GM21717 (cell line): ENCODE data around the gene IL31.

Experiments
- ATAC-seq: cut with Tn5 transposase; IDR thresholded peaks from one replicate; pipeline ENCODE4 v1.9.1; 2021; ENCODE audit warnings: mild to moderate bottlenecking, moderate library complexity; ENCODE audit not compliant: unreplicated experiment

IL31 gene

DNA sequence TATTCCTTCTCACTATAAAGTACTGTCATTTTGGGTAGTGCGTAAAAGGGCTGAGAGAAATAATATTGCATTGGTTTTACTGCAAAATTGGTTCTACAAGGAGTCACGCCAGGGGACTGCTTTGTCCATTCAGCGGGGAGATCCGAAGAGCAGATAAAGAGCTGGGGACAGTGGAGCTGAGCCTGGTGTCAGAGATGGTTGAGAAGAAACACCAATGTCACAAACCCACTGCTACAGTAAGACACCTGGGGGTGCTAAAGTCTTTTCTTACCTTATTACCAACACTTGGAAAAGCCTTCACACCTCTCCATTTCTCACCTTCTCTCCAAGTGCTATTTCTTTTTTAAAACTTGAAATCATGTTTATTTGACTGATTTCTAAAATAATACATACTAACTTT, 14.1 kb downstream of the IL31 start:
- ATAC-seq, result no peak

DNA sequence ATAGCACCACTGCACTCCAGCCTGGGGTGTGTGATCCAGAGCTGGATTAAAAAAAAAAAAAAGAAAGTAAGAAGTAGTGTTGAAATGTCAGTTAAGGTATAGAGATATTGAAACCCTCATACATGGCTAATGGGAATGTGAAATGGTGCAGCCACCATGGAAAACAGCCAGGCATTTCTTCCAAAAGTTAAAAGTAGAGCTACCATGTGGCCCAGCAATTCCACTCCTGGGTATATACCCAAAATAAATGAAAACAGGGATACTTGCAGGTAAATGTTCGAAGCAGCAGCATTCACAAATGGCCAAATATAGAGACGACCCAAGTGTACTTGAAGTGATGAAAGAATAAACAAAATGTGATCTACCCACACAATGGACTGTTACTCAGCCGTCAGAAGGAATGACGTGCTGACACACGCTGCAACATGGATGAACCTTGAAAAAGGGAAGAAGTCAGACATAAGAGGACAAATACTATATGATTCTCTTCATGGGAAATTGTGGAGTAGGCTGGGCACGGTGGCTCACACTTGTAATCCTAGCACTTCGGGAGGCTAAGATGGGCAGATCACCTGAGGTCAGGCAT, 15.2 kb downstream of the IL31 start:
- ATAC-seq, result no peak

DNA sequence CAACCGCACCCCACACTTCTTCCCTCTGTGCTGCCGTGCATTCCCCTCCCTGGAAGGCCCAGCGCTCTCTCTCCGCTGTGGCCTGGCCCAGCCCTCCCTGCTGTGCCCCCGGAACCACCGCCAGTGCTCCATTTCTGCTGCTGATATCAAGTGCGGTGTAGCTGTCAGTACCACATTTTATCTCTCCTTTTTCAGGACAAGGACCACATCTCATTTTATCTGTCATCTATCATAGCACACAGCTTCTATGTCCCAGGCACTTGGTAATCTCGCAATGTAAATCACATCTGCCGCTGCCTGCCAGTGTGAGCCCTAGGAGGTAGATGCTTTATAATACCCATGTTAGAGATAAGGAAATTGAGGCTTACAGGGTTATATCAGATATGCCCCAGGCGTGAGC, 18.3 kb downstream of the IL31 start:
- ATAC-seq, result no peak

DNA sequence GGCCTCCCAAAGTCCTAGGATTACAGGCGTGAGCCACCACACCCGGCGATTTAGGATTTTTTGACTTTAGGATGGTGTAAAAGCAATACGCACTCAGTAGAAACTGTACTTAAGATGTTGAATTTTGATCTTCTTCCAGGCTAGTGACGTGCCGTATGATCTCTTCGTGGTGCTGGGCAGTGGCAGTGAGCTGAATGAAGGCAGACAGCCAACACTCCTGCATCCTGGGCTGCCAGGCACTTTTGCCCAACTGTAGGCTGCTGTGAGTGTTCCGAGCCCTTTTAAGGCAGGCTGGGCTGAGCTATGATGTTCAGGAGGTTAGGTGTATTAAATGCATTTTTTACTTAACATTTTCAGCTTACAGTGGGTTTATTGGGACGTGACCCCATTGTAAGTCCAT, 21.3 kb downstream of the IL31 start:
- no peak for ATAC-seq

DNA sequence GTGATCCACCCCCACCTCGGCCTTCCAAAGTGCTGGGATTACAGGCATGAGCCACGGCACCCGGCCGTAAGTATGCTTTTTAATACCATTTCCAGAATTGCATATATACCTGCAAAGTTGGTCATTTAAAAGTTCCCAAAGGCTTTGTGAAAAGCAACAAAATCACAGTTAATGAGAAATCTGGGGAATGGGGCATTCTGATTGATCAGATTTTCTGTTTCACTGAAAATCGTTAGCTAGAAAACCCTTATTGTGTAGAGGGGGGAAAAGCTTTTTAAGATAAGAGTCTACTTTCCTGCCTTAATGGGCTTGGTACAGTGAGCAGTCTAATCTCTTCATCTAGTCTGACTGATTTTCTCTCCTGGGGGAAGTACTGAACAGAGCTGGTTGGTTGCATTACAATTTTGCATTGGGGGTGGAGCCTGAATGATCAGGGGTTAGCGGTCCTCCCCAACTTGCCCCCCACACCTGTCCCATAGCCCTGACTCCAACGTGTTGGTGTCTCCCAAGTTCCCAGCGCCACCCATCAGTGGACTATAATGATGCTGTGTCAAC, 23.8 kb downstream of the IL31 start:
- ATAC-seq, result no peak

DNA sequence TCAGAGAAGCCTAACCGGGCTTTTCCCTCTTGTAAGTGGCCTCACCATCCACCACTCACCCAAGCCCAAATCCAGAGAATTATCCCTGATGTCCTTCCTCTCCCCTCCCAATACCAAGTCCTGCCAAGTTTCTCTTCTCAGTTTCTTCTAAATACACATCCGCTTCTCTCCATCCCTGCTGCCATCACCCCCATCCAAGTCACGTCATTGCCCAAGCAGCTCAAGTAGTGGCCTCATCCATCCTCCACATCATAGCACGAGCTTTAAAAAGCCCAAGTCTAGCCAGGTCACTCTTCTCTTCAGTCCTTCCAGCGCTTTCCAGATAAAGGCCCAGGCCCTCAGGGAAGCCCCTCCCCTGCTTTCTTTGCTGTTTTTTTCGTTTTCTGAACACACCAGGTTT, 25.4 kb downstream of the IL31 start:
- no peak for ATAC-seq

DNA sequence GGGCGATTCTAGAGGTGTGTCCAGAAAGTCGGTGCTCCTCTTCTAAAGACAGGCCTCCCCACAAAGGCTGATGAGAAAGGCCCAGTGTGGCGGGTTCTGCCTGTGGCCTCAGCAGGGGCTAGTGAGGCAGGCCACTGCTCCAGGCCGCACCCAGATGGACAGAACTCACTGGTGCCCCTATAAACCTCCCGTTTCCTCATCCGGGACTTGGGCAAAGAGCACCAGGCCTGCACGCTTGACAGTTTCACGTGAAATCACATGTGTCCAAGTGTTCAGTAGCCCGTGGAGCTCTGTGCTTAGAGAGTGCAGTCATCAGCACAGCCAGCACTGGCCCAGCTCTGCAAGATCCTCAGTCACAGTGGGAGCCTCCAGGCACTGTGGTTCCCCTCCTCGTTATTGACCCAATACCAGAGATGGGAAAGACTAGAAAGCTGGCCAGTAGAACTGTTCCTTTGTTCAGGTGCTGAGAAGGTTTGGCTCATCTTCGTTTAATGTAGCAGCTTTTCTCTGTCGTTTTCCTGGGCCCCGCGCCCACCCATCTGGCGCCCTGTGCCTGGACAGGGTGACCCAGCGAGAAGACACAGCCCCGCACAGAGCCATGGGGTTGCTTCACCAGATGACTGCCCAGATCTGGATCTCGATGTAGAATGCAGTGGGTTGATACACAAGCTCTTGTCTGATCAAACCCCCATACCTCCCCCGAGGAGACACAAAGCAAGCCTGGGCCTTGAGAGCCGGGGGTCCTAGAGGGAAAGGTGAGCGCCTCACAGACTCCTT, 26.3 kb downstream of the IL31 start:
- ATAC-seq, result no peak

DNA sequence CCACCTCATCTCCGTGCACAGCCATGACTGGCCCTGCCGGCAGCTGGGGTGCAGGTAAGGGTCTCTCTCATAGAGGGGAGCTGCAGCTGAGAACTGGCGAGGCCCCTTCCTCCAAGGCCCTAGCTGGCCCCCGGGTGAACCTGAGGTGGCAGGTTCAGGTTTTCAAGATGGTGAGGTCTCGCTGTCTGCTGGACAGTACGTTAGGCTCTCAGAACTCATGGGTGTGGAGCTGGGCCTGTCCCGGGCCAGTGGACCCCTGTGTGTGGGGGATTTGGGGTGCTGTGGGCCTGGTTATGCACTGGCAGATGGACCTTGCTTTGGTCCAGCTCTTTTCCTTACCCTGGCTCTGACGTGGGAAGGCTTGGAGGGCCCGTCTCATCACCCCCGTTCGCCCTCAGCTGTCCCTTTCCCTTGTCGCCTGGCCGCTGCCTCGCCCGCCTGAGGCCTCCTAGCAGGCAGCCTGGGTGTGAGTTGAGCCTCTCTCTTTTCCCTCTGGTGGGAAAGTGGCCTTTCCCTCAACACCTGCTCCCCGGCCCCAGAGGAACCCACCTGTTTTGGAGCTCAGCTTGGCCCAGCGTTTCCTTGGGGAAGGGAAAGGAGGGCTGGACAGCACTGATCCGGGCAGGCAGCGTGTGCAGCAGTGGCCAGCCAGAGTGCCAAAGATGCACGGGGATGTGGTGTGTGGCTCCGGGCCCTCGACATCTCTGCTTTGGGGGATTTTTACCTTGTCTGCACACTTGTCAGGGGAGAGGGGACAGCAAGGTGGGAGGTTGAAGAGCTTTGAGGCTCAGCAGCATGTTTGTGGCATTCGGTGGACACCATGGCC, 28.3 kb downstream of the IL31 start:
- ATAC-seq, result no peak

DNA sequence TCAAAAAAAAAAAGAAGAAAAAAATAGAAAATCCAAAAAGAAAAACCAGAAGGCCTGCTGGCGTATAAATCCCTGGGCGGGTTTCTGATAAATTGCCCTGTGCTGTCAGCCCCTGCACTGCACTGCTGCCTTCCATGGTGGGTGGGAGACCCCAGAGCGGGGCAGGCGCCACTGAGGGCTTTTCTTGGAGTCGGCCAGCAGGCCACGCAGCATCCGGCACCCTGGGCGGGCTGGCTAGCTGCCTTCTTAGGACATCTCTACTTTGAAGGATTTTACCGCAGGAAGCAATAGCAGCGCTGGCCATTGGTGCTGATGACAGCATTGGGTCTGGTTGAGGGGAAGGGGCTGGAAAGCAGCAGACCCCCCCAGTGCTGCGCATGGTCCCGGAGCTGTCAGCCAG, 29.1 kb downstream of the IL31 start:
- no peak for ATAC-seq

DNA sequence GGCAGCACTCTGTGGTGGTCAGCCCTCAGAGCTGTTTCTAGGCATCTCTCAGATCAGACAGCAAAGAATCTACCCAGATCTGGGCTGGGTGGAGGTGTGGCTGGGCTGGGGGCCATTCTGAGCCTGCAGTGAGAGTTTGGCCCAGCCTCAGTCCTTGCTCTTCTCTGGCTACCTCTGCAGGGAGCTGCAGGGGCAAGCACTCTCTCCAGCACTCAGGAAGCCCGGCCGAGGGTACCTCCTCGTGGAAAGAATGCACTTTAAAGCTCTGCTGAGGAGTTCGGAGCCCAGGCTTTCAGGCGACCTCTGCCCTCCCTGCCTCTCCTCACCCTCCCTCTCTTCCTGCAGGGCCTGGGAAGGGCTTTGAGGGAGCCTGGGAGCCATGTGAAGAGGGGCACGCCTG, 31.2 kb downstream of the IL31 start:
- no peak for ATAC-seq

DNA sequence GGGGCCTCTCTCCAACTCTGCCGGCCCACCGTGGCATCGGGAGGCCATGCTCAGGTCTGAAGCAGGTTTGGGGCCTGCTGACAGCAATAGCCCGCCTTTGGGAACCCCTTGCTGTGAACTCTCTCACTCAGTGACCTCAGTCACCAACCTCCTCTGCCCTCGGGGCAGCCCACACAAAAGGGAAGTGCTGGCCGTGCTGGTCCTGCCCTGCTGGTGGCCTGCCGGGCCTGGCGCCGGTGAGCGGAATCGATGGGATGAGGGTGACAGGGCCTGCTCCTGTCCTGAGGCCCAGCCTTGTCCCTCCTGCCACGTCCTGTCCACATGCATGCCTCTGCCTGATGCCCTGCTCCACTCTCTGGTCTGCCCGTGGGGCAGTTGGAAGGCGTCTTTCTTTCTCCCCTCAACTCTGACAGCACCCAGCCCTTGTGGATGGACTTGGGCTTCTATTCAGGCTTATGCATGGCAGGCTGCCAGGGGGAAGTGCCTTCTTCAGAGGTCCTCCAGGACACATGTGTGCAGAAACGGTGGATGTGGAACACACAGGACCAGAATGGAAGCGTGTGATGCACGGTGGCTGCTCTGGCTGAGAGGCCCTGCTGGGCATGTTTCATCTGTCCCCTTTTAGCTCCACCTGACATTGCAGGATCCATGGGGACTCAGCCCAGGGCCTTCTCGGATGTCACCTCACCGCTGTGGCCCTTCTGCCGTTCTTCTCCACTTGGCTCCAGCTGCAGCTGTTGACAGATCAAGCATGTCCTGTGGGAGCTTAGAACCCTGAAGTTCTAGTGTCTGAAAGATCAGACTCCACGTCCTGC, 31.9 kb downstream of the IL31 start:
- ATAC-seq, result no peak

DNA sequence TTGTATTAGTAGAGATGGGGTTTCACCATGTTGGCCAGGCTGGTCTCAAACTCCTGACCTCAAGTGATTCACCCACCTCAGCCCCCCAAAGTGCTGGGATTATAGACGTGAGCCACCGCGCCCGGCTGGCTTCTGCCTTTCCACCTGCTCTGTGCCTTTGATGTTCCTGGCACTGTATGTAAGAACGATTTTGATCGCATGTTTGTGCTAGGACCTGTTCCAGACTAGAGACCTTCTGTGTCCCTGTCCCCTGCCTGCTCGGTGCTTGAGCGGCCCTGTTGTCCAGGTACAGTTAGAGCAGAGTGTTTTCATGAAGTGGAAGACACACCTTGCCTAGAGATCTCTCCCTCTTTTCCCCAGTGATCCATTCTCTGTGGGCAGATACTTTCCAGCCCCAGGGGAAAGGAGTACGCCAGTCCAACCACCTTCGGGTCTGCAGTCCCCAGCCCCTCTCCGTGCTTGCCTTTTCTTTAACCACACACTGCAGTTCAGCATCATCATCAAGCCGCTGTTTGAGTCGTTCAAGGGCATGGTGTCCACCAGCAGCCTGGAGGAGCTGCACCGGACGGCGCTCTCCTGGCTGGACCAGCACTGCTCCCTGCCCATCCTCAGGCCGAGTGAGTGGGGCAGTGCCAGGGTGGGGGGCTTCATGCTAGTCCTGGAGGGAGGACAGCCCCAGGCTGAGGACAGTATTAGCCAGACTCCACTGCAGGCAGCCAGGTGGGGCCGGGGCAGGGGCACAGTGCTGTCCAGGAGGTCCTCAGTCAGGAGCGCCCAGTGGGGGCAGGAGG, 33.4 kb downstream of the IL31 start:
- no peak for ATAC-seq

DNA sequence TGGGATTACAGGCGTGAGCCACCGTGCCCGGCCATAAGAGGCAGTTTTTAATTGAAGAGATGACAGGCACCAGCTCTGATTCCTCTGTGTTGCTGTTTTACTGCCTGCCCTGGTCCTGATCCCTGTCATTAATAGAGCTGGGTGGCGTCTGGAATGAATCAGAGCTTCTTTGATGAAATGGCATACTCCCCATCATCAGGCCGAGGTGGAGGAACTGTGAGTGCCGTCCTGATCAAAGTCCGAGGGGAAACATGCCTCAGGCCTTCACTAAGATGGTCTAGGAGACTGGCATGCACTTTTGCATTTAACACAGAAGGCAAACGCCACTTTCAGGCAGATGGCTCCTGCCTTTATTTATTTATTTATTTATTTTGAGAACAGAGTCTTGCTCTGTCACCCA, 34.1 kb downstream of the IL31 start:
- no peak for ATAC-seq

DNA sequence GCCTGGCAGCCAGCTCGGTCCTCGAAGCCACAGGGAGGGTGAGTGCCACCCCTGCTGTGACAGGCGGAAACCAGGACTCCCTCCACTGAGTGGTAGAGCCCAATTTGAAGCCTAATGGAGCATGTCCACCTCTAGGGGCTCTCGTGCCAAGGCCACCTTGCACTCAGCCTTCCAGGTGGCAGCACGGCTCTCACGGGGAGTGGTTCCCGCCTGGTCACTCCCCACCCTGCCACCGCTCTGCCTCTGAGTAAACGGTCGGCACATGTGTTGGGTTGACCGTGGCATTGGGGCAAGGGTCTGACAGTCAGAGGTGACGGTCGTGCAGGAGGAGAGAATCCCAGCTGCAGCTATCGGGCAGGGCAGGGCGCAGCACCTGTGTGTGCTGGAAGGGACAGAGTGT, 34.8 kb downstream of the IL31 start:
- no peak for ATAC-seq

DNA sequence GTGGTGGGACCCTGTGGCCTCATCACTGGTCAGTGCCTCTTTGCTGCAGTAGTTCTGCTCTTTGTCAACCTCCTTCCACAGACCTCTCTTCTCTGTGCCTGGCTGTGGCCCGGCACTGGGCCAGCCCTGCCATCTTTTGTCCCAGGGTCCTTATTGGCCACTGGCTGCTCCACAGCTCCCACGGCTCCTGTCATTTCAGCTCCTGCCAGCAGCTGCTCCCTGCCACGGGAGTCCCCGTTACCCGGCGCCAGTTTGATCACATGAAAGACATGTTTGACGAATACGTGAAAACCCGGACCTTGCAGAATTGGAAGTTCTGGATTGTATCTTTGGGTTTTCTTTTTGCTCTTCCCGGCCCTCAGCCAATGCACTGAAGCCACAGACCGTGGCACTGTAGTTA, 35.4 kb downstream of the IL31 start:
- no peak for ATAC-seq

DNA sequence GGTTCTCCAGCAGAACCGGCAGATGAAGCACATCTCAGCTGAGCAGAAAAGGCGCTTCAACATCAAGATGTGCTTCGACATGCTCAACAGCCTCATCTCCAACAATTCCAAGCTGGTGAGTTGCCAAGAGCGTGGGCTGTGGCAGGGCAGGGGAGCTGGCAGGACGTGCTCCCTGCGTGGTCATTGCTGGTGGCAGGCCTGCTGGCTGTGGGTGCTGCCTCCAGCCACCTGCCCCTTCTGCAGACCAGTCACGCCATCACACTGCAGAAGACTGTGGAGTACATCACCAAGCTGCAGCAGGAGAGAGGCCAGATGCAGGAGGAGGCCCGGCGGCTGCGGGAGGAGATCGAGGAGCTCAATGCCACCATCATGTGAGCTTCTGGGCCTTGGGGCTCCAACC, 35.8 kb downstream of the IL31 start:
- ATAC-seq, result no peak

DNA sequence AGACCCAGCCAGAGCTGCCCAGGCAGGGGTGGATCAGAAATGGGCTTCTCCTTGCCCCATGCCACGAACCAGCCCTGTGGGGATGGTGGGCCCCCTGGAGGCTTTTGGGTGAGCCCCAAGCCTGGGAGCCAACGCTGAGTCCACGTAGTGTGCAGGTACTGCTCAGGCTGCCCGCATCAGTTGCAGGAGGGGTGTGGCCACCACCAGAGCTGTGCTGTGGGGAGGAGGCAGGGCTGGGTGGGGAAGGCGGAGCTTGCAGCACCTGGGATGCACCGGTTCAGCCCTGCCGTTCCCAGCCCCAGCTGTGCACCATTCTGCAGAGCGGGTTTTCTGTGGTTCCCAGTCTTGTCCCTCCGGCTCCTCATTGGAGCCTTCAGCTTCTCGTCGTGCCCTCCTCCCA, 36.3 kb downstream of the IL31 start:
- no peak for ATAC-seq

DNA sequence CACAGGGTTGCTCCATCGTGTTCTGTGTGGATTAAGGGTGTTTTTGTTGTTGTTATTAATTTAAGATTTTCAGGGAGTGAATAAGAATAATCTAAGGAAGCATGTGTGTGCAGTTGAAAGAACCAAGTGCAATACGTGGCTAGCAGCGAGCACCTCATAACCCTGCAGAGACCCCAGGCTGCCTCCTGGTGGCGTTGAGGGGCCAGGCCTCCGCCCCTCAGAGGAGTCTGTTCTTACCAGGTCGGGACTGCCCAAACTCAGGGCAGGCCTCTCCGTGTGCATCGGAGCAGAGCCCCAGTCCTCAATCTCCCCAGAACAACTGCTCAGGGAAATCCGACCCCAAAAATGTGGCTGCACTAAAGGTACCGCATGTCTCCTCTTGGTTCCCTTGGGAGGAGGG, 36.8 kb downstream of the IL31 start:
- ATAC-seq, result no peak

DNA sequence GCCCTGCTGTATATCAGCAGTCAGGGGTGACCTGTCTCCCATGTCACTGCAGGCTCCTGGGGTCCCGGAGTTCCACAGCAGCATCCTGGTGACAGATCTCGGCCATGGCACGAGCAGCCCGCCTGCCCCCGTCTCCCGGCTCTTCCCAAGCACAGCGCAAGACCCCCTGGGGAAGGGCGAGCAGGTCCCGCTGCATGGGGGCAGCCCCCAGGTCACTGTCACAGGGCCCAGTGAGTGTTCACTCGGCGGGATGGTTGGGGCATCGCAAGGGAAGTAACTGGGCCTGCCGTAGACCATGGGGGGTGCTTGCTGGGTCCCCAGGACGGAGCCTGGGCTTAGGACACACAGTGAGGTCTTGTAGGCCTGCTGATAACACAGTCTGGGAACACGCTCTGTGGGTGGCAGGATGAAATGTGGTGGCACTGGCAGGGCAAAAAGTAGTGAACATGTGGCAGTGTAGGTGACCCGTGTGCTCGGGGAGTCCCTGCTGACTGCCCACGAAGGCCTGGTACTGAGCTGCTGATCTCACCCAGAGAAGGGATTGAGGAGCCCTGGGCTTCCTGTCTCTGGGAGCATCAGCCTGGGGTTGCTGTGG, 38.5 kb downstream of the IL31 start:
- ATAC-seq, result no peak
